HepG2 (cell line): ENCODE data around the gene ZG16B. TPM values are rescaled to one million over a fixed set of nuclear protein-coding genes. Genes with fewer than 3 reads are reported as not detected.

ENCODE experiments used
- ATAC-seq: fragments of 200-7000 bp; cut with Tn5 transposase; 3 replicates; pipeline ENCODE4 v1.9.1; 2020; ENCODE audit warnings: mild to moderate bottlenecking, moderate library complexity
- BruUV-seq: library from RNA; stranded (reverse); fragments of 400-500 nt; replicated peaks from 2 replicates; lab custom pipeline; 2021; lab: Mats Ljungman, UMichigan
- CTCF ChIA-PET: fragments of 300-600 bp; formaldehyde crosslinking; extraction: SDS; loops from one replicate; lab custom pipeline; 2021; ENCODE audit warnings: low total read pairs, inconsistent platforms, low intra/inter-chr PET ratio; lab: Yijun Ruan, JAX
- POLR2A ChIA-PET: fragments of 350-600 bp; sonication (Branson Sonifier 250); formaldehyde crosslinking; loops from one replicate; lab custom pipeline; 2020; ENCODE audit warnings: antibody characterized with exemption, inconsistent platforms; lab: Yijun Ruan, JAX
- DNase-seq: peaks from one replicate; pipeline ENCODE4 v3.0.0-alpha.2; 2015; ENCODE audit warnings: low spot score
- FAIRE-seq: peaks from 3 replicates; lab custom pipeline; 2011; peaks lifted over from hg19 to GRCh38; lab: Jason Lieb, UNC
- H2AFZ ChIP-seq: one replicate; pipeline ENCODE4 v1.6.1; 2011; ENCODE audit warnings: low read length, inconsistent platforms
- H3K27ac ChIP-seq: fragments of 300-600 bp; 3 replicates; pipeline ENCODE4 v1.8.0; 2011; ENCODE audit warnings: mixed run types, mild to moderate bottlenecking, mixed read lengths, low read length, inconsistent platforms; ENCODE audit not compliant: insufficient read depth; ENCODE audit errors: extremely low read length
- H3K27me3 ChIP-seq, 2 experiments: fragments of 200-600 bp in 1 of 2; 2 replicates in 1 of 2; 3 replicates in 1 of 2; pipeline versions ENCODE4 v1.6.0 to v1.8.0; 2011; ENCODE audit warnings: low read length in 2 of 2, mild to moderate bottlenecking in 2 of 2, moderate library complexity in 2 of 2, inconsistent platforms in 1 of 2; ENCODE audit not compliant: insufficient read depth in 2 of 2, control insufficient read depth in 1 of 2
- H3K36me3 ChIP-seq, 2 experiments: fragments of 200-600 bp in 1 of 2; replicated peaks in 1 of 2; 2 replicates in 1 of 2; 3 replicates in 1 of 2; pipeline versions ENCODE4 v1.5.1 to v1.8.0; 2011; ENCODE audit warnings: low read length in 2 of 2, inconsistent platforms in 1 of 2; ENCODE audit not compliant: insufficient read depth in 2 of 2, control insufficient read depth in 1 of 2
- H3K4me1 ChIP-seq: 2 replicates; pipeline ENCODE4 v1.5.1; 2012; ENCODE audit warnings: low read length, inconsistent platforms; ENCODE audit not compliant: insufficient read depth
- H3K4me2 ChIP-seq: 2 replicates; pipeline ENCODE4 v1.6.0; 2011; ENCODE audit warnings: low read depth, low read length, inconsistent platforms
- H3K4me3 ChIP-seq, 3 experiments: fragments of 200-600 bp in 1 of 3; sonication (generic), shearing (Covaris generic) in 1 of 3; replicated peaks in 1 of 3; 2 replicates each; pipeline ENCODE4 v1.5.1; 2011 to 2016; ENCODE audit warnings: low read length in 3 of 3, inconsistent platforms in 2 of 3, low read depth in 2 of 3, mild to moderate bottlenecking in 2 of 3, control low read depth in 1 of 3, mixed read lengths in 1 of 3; ENCODE audit not compliant: insufficient read depth in 1 of 3
- H3K79me2 ChIP-seq: one replicate; pipeline ENCODE4 v1.6.1; 2011; ENCODE audit warnings: low read length, inconsistent platforms; ENCODE audit not compliant: insufficient read depth
- H3K9ac ChIP-seq: 2 replicates; pipeline ENCODE4 v1.6.0; 2011; ENCODE audit warnings: mild to moderate bottlenecking, low read depth, low read length, inconsistent platforms; ENCODE audit not compliant: insufficient read depth
- H3K9me3 ChIP-seq: 2 replicates; pipeline ENCODE4 v1.5.1; 2012; ENCODE audit warnings: mild to moderate bottlenecking, low read length
- H4K20me1 ChIP-seq: 2 replicates; pipeline ENCODE4 v1.6.0; 2011; ENCODE audit warnings: inconsistent platforms, mild to moderate bottlenecking, low read length, moderate library complexity; ENCODE audit not compliant: insufficient read depth
- CBX1 ChIP-seq: IDR thresholded peaks from one replicate; pipeline ENCODE4 v1.6.1; 2016; ENCODE audit warnings: antibody characterized with exemption, low read depth
- DMAP1 ChIP-seq: IDR thresholded peaks from 2 replicates; pipeline ENCODE4 v1.6.1; 2016
- HDAC2 ChIP-seq: sonication (generic); formaldehyde crosslinking; IDR thresholded peaks from 2 replicates; pipeline ENCODE4 v1.4.0; 2020; ENCODE audit warnings: missing genetic modification reagents
- KAT2B ChIP-seq: fragments of 150-350 bp; IDR thresholded peaks from 2 replicates; pipeline ENCODE4 v1.6.1; 2014; ENCODE audit warnings: low read depth, low read length, borderline replicate concordance
- MAFF ChIP-seq: IDR thresholded peaks from 2 replicates; pipeline ENCODE4 v1.6.1; 2011; ENCODE audit warnings: low read depth, low read length, improper control_type of control experiment
- ZEB1 ChIP-seq: IDR thresholded peaks from 2 replicates; pipeline ENCODE4 v1.6.1; 2012; ENCODE audit warnings: mild to moderate bottlenecking, low read depth, inconsistent platforms; ENCODE audit not compliant: insufficient replicate concordance
- ZKSCAN1 ChIP-seq: fragments of 150-350 bp; IDR thresholded peaks from 2 replicates; pipeline ENCODE4 v1.6.1; 2014; ENCODE audit warnings: low read length
- ZNF354B ChIP-seq: sonication (generic); formaldehyde crosslinking; IDR thresholded peaks from 2 replicates; pipeline ENCODE4 v1.8.0; 2022; ENCODE audit warnings: mild to moderate bottlenecking, missing genetic modification reagents
- WGBS: methylation state at CpG from one replicate; pipeline ENCODE4 v1.1.6; 2017; ENCODE audit warnings: low lambda C conversion rate; 5-methylcytosine and 5-hydroxymethylcytosine counted together
- in situ Hi-C: cut with HindIII; loops from 2 replicates; pipeline ENCODE4 v1.10.0; 2017; ENCODE audit warnings: low pct_unique_long_range_greater_than_20kb; ENCODE audit not compliant: extremely low pct_ligation_motif_present
- intact Hi-C: fragments of 100-400 bp; cut with micrococcal nuclease; formaldehyde crosslinking; loops from one replicate; pipeline ENCODE4 v1.10.0; 2022; ENCODE audit not compliant: unreplicated experiment
- polyA plus RNA-seq, 8 experiments: library from polyadenylated mRNA; depleted of rRNA in 3 of 8; stranded (reverse) in 7 of 8; unstranded in 1 of 8; fragments of >200 nt; fragmentation: Illumina TruSeq in 4 of 8; extraction: Trizol in 4 of 8; gene quantifications; 2 replicates each; pipeline versions ENCODE4 v1.2.1 to v1.2.3, GENCODE V29; 2011 to 2016; ENCODE audit warnings: low read depth in 4 of 8, missing spikeins in 1 of 8, mixed read lengths in 1 of 8; ENCODE audit not compliant: insufficient read depth in 1 of 8
- total RNA-seq, 5 experiments: library from RNA; depleted of rRNA; stranded (reverse); fragments of >200 nt; fragmentation: Illumina TruSeq; extraction: Trizol; gene quantifications; 2 replicates each; pipeline ENCODE4 v1.2.3, GENCODE V29; 2016; ENCODE audit warnings: low read depth in 1 of 5
- TF ChIP-seq, protein P1 (sequence below): sonication (generic); formaldehyde crosslinking; IDR thresholded peaks from 2 replicates; pipeline ENCODE4 v1.8.0; 2022; ENCODE audit warnings: missing genetic modification reagents, low read depth, mild to moderate bottlenecking, borderline replicate concordance
- TF ChIP-seq, protein P2 (sequence below): sonication (generic); formaldehyde crosslinking; IDR thresholded peaks from 2 replicates; pipeline ENCODE4 v1.8.1; 2023; ENCODE audit warnings: mild to moderate bottlenecking, inconsistent platforms, moderate library complexity, missing genetic modification reagents, borderline replicate concordance

ZG16B gene
- total and polyA plus RNA-seq, 2 of the 13 experiments (the other 11 are each of a cell fraction or from before 2014, with no cell fraction given): 1.5 to 11.3 TPM

DNA sequence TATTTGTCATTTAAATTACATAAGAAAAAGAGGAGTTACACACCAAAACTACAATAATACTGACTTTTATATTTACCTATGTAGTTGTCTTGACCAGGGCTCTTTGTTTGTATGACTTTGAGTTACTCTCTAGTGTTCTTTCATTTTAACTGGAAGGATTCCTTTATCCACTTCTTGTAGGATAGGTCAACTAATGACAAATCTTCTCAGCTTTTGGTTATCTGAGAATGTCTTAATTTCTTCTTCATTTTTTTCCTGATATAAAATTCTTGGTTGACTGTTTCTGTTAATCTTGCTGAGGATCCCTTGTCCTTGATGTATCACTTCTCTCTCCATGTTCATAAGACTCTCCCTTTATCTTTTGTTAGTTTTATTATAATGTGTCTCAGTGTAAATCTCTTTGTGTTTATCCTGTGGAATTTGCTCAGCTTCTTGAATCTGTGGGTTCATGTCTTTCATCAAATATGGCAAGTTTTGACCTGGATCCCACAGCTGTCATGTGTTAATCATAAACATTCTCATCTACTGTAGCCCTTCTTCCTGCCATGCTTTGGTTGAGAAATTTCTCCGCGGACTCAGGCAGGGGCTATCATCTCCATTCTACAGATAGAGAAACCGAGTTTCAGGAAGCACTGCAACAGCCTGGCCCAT is 26.4 kb upstream of the ZG16B start:
- Histone ChIP-seq H3K79me2 (no peaks in the 10 kb centered on the region), H3K4me2 (no peak overlapping the region), H2AFZ (no peak overlapping the region), H3K27me3 (peaks cover 0 to 36% of the 10 kb centered on the region in 2 experiments; a peak in 3 of 5 replicates), H3K4me3 (no peak overlapping the region), H3K36me3 (no peaks in the 10 kb centered on the region), H3K9me3 (peaks cover 4% of the 10 kb centered on the region; the same call in 1 of the 2 replicates), H4K20me1 (no peaks in the 10 kb centered on the region), H3K4me1 (peaks cover 21% of the 10 kb centered on the region), H3K9ac (no peak overlapping the region), H3K27ac (no peak overlapping the region)
- intact Hi-C loops (no loop called here), in situ Hi-C loops (no loop called here)
- no TSS peak for BruUV-seq
- FAIRE-seq: no peak
- ATAC-seq: no peak
- TF ChIP-seq DMAP1: no peak
- no peak for TF ChIP-seq MAFF
- TF ChIP-seq, protein P1, sequence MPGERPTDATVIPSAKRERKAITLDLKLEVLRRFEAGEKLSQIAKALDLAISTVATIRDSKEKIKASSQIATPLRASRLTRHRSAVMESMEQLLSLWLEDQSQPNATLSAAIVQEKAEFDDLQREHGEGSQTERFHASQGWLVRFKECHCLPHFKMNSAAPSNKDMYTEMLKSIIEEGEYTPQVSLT (CRISPR knock-in tag): no peak
- no peak for TF ChIP-seq ZEB1
- TF ChIP-seq ZNF354B (CRISPR knock-in tag): no peak
- TF ChIP-seq HDAC2 (CRISPR knock-in tag): no peak
- TF ChIP-seq KAT2B: no peak
- TF ChIP-seq CBX1: no peak
- TF ChIP-seq, protein P2, sequence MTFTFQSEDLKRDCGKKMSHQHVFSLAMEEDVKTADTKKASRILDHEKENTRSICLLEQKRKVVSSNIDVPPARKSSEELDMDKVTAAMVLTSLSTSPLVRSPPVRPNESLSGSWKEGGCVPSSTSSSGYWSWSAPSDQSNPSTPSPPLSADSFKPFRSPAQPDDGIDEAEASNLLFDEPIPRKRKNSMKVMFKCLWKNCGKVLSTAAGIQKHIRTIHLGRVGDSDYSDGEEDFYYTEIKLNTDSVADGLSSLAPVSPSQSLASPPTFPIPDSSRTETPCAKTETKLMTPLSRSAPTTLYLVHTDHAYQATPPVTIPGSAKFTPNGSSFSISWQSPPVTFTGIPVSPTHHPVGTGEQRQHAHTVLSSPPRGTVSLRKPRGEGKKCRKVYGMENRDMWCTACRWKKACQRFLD (CRISPR knock-in tag): no peak
- no peak for TF ChIP-seq ZKSCAN1
- POLR2A ChIA-PET: no interaction called here
- no peak for DNase-seq
- CTCF ChIA-PET: no interaction called here
- 62% methylated on average over 3 of the region's 3 CpGs for WGBS
